DMS153 (cell line): ENCODE measurements around the gene CLPSL2.
A peak's percentile ranks its signal among the peaks of the same experiment; 100 is the strongest.

ENCODE experiments used
- DNase-seq: peaks from one replicate; lab custom pipeline; 2025; lab: John Stamatoyannopoulos, UW

CLPSL2 gene

GRCh38 chr6:35746516-35746915 lies 29.9 kb upstream of the CLPSL2 start:
- DNase-seq, result no peak

DNA sequence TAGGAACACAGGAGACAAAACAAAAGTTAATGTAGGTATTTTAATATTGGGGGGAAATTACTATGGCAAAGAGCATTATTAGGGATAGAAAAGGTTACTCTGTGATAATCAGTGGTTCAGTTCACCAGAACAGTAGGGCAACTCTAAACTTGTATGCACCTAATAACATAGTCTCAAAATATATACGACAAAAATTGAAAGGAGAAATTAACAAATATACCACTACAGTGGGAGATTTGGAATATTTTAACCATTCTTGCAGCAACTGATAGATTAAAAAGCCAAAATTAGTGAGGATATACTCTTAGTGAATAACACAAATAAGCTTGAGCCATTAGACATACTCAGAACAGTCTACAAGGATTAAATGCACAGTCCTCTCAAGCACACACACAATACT lies 28.5 kb upstream of the CLPSL2 start:
- DNase-seq, result no peak

GRCh38 chr6:35750557-35750956 lies 25.8 kb upstream of the CLPSL2 start:
- no peak for DNase-seq

- no peak for DNase-seq
These were observed 24.8 kb upstream of the CLPSL2 start for GRCh38 chr6:35751594-35751993.

- DNase-seq, result no peak
These were observed 24.1 kb upstream of the CLPSL2 start for GRCh38 chr6:35752330-35752729.

DNA sequence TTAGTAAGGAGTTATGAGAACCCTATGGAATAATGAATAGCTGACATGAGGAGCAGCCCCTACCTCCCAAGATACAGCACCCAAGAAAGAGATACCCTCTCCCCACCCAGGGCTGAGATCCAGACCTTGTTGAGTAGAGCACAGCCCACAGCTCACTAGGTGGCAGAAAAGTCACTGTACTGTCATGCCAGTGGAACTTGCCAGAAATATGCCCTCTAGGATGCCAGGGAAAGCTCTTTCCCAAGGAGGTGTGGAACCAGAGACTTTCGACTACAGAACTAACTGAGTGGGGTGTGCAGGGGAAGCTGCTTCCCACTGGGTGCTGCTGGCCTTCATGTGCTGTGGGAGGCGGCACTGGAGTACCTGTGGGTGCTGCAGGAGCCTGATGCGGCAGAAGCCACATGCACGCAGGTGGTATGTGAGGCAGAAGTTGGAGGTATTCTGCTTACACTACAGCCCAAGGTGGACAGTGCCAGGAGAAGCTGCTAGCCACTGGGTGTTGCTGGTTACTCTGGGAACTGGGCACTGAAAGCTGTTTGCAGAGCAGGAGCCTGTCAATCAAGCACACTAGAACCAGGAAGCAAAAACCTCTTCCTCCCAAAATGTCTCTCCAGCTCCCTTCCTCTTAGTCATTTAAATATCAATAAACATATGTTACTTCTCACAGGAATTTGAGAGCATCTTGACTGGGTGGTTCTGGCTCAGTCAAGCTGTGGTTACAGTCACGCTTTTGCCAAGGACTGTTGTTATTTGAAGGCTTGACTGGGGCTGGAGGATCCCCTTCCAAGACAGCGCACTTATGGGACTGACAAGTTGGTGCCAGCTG lies 21.7 kb upstream of the CLPSL2 start:
- DNase-seq, result peak; percentile 61

GRCh38 chr6:35755278-35755924 lies 21.0 kb upstream of the CLPSL2 start:
- no peak for DNase-seq

GRCh38 chr6:35757456-35758123 lies 18.8 kb upstream of the CLPSL2 start:
- DNase-seq, result no peak

GRCh38 chr6:35759426-35759825 lies 17.0 kb upstream of the CLPSL2 start:
- DNase-seq, result no peak

DNA sequence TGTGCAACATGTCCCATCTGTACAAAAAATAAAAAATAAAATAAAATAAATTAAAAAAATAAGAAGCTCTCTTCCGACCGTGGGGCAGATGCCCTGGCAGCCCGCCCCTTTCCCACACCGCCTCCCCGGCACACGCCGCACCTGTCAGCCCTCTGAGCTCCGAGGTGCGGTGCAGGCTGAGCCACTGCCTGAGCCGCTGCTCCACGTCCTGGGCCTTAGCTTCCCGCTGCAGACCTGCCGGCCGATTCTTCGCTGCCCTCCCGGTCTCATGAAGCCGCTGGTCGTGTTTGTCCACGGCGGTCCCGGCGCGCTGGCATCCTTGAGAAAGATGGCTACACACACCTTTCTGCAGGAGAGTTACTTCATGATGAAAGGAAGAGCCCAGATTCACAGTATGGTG lies 10.7 kb upstream of the CLPSL2 start:
- no peak for DNase-seq

- DNase-seq, result no peak
These were observed 7.2 kb upstream of the CLPSL2 start for GRCh38 chr6:35769211-35769610.

- no peak for DNase-seq
These were observed 5.1 kb upstream of the CLPSL2 start for GRCh38 chr6:35771343-35771627.

DNA sequence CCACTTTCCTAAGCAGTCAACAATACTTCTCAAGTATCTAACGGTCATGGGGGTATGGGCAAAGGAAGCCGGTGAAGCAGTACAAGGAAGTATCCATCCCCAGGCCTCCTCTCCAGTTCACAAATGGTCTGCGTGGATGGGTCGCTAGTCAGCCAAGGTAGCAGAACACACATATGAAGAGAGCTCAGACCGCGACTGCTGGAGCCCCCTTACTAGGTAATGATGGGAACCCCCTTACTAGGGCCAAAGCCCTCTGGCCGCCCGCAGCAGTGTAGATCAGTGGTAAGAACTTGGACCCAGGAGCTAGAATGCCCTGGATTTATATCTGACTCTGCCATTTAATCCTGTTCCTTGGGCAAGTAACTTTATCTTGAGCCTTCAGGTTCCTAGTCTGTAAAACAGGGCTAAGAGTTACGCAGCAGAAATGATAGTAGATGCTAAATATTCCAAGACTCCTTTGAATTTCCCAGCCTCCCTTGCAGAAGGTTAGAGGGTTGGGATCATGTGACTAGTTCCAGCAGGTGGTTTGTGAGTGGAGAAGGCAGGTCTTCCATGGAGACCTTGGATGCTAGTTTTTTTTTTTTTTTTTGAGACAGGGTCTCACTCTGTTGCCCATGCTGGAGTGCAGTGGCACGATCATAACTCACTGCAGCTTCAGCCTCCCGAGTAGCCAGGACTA lies 2.1 kb upstream of the CLPSL2 start:
- no peak for DNase-seq

DNA sequence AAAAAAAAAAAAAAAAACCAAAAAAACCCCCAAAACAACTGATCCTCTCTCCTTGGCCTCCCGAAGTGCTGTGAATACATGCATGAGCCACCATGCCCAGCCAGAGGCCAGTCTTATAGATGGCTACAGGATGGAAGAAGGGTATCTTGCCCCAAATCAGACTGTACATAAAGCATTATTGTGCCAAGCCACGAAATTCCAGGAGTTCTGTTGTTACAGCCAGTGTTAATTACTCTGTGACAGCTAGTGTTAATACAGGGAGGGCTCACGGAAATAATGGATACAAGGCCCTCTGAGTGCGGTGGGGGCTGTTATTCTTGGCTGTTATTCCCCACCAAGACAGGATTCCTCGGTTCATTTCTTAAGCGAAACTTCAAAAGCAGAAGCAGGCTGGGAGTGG lies 1.4 kb upstream of the CLPSL2 start:
- DNase-seq, result no peak

DNA sequence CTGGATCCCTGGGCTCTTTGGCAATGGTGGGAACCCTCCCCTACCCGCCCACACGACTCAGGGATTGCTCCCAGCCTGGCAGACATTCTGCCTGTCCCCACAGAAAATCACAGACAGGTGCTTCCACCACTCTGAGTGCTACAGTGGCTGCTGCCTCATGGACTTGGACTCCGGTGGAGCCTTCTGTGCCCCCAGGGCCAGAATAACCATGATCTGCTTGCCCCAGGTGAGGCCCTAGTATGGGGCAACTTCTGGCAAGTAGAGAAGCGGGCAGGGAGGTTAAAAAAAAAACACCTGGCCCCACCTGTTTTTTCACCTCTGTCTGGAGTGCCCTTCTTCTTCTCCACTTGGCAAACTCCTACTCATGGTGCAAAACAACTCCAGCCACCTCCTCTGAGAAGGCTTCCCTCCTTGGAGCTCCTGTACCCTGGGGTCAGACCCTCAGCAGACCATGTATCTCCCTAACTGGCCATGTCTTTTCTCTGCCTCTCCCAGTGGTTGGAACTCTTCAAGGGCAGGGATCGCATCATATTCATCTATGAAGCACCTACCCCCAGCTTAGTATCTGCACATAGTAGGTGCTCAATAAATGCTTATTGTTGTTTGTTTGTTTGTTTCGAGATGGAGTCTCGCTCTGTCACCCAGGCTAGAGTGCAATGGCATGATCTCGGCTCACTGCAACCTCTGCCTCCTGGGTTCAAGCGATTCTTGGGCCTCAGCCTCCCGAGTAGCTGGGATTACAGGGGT lies 1.1 kb downstream of the CLPSL2 start:
- DNase-seq, result no peak

GRCh38 chr6:35778437-35778836 lies 2.0 kb downstream of the CLPSL2 start:
- no peak for DNase-seq

GRCh38 chr6:35780719-35781118 lies 4.3 kb downstream of the CLPSL2 start, which contains the start of gene CLPSL1:
CLPSL1 (plus strand) TSS chr6:35781019; CDS start chr6:35781111, 92 bp downstream.
- DNase-seq, result no peak

GRCh38 chr6:35781290-35781689 lies 4.9 kb downstream of the CLPSL2 start:
- DNase-seq, result no peak

DNA sequence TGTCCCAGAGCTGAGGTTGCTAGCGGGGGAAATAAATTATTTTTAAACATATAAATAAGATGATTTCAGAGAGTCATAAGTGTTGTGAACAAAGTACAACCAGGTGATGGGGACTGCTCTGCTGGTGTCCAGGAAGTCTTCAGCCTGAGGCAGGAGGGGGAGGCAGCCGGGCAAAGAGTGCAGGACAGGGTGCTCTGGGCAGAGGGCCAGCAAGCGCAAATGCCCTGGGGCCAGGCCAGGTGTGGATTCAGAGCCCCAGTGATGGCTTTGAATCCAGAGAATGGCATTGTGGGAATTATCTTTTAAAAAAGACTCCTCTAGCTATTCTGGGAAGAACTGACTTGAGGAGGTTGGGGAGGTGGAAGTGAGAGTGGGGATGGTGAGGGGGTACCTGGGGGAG lies 6.0 kb downstream of the CLPSL2 start:
- no peak for DNase-seq

- no peak for DNase-seq
These were observed 7.8 kb downstream of the CLPSL2 start for GRCh38 chr6:35784200-35784599.

- no peak for DNase-seq
These were observed 9.9 kb downstream of the CLPSL2 start for GRCh38 chr6:35786272-35786671.

DNA sequence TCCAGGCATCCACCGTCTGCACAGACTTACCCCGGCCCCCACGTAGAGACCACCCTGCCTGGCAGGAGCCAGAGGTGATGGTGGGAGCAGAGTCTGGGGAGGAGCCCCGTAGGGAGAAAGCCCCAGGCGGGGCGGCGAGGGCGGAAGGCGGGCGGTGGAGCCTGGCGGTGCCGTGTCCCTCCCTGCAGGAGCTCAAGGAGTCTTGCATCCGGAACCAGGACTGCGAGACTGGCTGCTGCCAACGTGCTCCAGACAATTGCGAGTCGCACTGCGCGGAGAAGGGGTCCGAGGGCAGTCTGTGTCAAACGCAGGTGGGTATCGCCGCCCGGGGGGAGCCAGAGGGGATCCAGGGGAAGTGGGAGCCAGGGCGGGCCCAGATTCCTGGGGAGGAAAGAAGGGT lies 10.4 kb downstream of the CLPSL2 start:
- DNase-seq, result peak; percentile 33
